Renal cortical epithelial cell (primary cell): ENCODE results near the gene VASP. TPM values are rescaled to one million over a fixed set of nuclear protein-coding genes. Genes with fewer than 3 reads are reported as not detected.
A peak's percentile ranks its signal among the peaks of the same experiment; 100 is the strongest.

ENCODE experiments used
- DNase-seq: peaks from one replicate; pipeline ENCODE4 v3.0.0-alpha.2; 2011; ENCODE audit warnings: low read depth
- total RNA-seq: library from RNA; depleted of rRNA; stranded (reverse); fragments of >200 nt; gene quantifications from 2 replicates; pipeline ENCODE4 v1.2.3, GENCODE V29; 2014

The VASP gene
- total RNA-seq, 1 donor from 2014 or later, result 66.0 TPM

DNA sequence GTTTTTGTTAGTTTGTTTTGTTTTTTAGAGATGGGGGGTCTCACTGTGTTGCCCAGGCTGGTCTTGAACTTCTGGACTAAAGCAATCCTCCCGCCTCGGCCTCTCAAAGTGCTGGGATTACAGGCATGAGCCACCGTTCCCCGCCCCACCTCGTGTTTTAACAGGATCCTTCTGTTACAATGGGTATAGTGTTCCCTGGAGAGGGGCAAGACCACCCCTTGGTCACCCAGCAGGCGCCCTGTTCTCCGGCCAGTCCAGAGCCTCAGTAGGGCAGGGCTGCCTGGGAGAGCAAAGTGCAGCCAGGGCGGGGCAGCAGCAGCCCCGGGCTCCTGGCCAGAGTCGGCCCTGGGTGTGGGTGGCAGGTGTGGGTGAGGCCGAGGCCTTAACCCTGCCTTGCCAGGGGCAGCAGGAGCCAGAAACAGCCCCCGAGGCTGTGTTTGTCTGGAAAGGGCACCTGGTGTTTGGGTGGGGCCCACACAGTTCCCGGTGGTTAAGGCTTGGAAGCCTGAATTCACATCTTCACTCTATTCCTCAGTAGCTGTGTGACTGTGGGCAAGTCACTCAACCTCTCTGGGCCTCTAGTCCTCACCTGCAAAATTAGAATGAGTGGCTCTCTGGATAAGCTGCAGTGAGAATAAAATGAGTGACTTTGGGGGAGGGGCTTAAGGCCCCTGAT is 7.2 kb downstream of the VASP start:
- DNase-seq, result peak; percentile 33

DNA sequence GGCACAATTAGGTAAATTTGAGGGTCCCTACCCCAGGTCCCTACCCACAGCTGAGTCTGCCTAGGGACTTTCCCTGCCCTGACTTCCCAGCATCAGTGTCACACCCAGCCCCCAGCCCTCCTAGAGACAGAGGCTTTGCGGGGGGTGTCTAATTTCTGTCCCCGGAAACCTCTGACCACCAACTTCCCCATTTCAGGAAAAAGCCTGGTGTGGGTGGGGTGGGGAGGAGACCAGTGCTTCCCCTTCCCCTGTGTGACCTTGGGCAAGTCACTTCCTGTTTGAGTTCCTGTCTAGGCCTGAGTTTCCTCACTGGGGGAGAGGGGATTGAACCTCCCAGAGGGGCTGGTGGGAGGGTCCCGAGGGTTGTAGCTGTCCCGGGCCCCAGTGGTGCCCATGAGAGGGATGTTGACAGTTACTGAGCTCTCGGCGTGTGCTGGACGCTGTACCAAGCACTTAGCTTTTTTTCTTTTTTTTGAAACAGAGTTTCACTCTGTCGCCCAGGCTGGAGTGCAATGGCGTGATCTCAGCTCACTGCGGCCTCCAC is 7.9 kb downstream of the VASP start:
- DNase-seq, result no peak

DNA sequence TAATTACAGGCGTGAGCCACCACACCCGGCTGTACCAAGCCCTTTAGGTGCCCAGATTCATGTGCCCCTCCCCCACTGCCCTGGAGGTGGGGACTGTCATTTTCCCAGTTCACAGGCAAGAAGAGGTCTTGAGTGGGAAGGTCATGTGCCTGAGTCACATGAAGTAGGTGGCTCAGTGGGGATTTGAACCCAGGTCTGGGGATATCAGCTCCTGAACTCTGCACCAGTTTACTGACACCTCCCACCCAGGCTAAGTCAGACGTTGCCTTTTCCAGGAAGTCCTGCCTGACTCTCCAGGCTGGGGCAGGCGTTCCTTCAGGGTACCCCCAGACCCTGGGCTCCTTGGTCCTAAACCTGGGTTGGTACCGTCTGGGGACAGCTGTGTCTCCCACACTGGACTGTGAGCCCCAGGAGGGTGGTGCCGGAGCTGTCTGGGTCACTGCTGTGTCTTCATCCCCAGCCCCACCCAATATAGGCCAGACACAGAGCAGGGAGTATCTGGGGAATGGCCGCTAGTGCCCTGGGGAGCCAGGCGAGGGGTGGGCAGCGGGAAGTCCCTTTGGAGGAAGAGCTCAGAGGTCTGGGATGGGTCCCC is 8.6 kb downstream of the VASP start:
- DNase-seq, result no peak

DNA sequence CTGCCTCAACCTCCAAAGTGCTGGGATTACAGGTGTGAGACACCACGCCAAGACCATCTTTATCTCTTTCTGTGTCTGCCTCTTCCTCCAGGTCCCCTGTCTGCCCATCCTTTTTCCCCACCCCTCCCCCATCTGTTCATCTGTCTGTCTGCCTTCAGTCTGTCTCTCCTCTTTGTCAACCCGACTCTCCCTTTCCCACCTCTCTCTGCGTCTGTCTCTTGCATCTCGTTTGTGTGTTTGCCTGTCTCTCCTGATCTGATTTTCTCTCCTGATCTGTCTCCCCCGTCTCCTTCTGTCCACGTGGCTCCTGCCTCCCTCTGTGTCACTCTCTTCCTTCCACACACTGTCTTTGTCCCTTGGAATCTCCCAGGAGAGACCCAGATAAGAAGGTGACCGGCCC is 10.0 kb downstream of the VASP start:
- no peak for DNase-seq

DNA sequence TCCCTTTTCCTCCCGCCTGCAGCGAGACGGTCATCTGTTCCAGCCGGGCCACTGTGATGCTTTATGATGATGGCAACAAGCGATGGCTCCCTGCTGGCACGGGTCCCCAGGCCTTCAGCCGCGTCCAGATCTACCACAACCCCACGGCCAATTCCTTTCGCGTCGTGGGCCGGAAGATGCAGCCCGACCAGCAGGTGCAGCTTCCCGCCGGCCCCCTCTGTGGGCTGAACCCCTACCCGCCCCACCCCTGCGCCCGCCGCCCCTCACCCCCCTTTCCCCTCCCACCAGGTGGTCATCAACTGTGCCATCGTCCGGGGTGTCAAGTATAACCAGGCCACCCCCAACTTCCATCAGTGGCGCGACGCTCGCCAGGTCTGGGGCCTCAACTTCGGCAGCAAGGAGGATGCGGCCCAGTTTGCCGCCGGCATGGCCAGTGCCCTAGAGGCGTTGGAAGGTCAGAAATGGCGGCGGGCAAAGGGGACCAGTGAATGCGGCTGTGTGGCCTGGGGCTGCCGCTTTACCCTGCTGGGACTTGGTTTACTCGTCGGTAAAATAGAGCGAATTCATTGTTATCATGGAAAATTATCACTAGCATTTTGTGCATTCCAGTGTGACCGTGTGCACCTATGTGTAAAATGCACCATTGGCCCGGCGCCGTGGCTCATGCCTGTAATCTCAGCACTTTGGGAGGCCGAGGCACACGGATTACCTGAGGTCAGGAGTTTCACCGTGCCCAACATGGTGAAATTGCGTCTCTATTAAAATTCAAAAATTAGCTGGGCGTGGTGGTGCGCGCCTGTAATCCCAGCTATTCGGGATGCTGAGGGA is 10.6 kb downstream of the VASP start:
- DNase-seq, result no peak

DNA sequence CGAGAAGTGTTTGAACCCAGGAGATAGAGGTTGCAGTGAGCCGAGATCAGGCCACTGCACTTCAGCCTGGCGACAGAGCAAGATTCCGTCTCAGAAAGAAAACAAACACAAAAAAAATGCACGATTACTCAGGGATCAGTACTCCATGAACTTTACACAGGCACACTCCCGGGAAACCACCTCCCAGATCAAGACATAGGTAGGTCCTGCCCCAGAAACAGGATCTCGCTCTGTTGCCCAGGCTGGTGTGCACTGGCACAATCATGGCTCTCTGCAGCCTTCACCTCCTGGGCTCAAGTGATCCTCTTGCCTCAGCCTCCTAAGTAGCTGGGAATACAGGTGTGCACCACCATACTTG is 11.2 kb downstream of the VASP start:
- DNase-seq, result no peak

DNA sequence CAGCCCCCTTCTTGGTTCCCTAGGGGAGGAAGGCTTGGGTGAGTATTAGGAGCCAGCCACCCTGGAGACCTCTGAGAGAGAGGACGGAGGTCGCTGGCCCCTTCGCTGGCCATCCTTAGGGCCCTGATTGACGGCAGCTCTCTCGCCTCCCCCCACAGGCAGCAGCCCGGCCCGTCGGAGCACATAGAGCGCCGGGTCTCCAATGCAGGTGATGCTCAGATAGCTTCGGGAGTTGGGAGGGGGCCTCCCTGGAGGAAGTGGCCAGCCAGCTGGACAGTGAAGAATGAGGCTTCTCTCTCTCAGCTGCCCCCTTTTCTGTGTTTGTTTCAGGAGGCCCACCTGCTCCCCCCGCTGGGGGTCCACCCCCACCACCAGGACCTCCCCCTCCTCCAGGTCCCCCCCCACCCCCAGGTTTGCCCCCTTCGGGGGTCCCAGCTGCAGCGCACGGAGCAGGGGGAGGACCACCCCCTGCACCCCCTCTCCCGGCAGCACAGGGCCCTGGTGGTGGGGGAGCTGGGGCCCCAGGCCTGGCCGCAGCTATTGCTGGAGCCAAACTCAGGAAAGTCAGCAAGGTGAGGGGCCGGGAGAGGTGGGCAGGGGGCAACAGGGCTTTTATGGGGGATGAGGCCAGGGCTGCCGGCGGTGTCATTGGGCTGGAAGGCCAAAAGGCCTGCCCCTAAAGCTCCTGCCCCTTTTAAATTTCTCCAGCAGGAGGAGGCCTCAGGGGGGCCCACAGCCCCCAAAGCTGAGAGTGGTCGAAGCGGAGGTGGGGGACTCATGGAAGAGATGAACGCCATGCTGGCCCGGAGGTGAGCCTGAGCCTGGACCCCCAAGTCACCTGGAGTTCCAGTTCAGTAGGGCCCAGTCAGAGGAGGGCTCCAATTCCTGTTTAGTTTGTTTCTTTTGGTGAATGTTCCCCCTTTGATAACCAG is 15.0 kb downstream of the VASP start:
- no peak for DNase-seq

DNA sequence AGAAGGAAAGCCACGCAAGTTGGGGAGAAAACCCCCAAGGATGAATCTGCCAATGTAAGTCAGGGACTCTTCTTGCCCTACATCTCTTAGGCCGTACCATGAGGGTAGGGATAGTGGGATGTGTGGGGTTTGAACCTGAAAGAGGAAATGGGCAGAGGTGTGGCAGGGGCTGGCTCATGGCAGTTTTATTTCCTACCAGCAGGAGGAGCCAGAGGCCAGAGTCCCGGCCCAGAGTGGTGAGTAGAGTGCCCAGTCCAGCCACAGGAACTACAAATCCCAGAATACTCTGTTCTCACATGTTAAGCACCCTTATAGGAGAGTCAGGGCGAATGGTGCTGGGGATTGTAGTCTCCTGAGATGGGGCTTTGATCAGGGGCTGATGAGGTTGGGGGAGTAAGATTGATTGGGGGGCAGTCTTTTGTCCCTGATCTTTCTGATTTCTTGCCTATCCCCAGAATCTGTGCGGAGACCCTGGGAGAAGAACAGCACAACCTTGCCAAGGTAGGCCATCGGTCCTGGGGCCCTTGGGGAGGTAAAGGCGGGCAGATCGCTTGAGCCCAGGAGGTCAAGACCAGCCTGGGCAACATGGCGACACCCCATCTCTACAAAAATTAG is 16.5 kb downstream of the VASP start:
- peak; percentile 80 for DNase-seq

DNA sequence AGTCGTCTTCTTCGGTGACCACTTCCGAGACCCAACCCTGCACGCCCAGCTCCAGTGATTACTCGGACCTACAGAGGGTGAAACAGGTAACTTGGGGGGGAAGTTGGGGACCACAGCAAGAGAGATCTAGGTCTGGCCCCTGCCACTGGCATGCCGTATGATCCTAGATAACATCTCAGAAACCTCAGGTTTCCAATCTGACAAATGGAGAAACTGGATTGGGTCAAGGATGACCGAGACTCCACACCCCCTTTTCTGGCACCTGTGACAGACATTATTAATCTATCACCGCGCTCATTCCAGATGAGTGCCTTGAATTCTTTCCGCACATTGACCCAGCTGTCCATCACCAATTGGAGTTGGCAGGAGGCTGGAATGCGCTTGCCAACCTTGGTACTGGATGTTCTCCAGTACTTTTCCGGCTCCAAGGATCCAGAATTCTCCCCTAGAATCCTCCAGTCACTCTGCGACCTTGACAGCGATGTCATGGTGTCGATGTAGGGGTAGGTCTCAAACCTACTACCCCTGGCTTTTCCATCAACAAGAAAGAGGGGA is 17.4 kb downstream of the VASP start:
- no peak for DNase-seq

DNA sequence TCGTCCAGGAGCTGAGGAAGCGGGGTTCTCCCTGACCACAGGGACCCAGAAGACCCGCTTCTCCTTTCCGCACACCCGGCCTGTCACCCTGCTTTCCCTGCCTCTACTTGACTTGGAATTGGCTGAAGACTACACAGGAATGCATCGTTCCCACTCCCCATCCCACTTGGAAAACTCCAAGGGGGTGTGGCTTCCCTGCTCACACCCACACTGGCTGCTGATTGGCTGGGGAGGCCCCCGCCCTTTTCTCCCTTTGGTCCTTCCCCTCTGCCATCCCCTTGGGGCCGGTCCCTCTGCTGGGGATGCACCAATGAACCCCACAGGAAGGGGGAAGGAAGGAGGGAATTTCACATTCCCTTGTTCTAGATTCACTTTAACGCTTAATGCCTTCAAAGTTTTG is 18.9 kb downstream of the VASP start:
- peak; percentile 49 for DNase-seq

DNA sequence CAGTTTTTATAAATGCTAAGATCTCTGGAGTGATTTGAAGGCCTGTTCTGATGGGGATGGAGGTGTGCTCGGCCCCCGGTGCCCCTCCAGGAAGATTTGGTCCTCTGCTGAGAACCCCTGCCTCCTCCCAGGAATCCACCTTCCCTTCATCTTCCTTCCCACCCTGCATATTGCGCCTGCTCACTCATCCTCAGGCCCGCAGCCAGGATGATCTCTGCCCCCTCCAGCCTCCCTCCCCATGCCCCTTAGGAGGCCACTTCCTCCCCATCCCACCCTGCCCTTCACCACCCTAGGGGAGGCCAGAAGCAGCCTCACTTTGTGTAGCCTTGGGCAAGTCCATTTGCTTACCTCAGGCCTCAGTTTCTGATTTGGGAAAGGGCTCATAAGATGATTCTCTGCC is 19.7 kb downstream of the VASP start:
- no peak for DNase-seq

DNA sequence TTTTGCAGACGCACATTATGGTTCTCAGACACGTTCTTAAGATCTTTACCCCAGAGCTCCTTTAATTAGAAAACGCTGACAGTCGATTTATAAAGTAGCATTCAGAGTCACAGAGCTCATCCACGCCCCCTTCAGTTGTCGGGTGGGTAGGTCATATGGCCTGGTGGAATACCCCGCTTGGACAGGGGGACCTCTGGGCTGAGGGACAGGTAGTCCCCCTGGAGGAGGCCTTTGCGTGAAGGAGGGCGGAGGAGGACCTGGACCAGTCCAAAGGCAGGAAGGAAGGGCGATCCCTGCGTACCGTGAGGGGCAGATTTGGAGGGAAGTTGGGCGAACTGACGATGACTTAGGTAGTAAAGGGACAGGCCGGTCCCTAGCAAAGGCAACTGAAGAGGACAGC is 20.5 kb downstream of the VASP start:
- no peak for DNase-seq

DNA sequence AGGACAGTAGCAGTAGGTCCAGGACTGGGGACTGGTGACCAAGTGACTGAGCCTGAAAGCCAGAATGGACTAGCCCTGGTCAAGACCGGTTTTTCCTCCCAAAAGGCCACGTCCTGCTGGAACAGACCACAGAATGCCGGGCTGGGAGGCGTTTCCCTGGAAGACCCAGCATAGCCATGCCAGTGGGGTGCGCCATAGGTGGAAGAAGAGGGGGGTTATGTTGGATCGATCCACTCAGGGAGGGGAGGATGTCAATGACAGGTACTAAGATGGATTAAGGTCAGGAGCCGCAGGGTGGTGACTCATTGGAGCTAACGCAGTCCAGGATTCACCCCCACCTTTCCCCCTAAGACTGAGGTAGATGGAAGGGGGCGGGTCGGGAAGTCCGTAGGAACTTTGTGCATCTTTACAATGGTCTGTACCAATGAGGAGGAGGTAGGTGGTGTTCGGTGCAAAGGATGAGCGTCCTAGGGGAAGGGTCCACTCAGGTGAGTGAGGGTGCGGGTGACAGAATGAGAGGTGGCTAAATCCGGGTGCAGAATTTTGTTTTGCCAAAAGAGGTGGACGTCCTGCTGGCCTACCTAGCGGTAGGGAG is 21.0 kb downstream of the VASP start:
- peak; percentile 43 for DNase-seq

DNA sequence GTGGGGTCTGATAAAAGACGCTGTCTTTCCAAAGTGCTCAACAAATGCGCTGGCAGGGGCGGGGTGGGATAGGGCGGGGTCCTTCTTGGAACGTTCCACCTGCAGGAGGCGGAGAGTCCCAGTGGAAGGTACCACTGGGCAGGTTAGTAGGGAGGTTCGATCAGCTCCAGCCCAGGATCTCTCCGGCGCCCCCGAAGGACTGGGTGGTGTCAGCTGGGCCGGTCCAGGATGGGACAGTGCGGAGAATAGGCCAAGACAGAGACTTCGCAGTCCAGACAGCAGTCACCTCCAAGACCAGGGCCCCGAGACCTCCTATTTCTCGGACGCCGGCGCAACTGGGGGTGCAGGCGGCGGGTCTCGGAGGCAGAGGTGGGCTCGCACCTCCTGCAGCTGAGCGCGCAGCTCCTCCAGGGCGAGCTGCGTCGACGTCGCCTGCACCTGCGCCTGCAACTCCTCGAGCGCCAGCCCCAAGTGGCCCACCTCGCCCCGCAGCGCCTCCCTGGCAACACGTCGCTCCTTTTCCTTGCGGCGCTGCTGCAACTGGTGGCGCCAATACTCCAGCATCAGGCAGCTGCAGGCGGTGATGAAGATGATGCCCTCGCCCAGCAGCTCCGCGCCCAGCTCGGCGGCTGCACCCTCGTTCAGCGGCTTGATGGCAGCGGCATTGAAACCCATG is 21.6 kb downstream of the VASP start:
- peak; percentile 21 for DNase-seq

DNA sequence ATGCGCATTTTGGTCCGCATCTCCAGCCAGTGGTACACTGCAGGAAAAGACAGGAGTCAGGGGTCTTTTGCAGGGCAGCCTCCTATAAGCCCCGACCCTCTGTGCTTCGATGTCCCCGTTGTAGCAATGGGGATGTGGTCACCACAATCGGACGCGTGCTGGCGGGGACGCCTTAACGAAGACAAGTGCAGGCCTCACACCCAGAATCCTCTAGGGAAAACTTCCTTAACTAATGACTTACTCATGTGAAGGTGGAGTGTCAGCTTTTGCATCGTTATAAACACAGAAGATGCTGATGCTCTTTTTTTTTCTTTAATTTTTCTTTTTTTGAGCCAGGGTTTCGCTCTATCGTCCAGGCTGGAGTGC is 22.1 kb downstream of the VASP start:
- no peak for DNase-seq

DNA sequence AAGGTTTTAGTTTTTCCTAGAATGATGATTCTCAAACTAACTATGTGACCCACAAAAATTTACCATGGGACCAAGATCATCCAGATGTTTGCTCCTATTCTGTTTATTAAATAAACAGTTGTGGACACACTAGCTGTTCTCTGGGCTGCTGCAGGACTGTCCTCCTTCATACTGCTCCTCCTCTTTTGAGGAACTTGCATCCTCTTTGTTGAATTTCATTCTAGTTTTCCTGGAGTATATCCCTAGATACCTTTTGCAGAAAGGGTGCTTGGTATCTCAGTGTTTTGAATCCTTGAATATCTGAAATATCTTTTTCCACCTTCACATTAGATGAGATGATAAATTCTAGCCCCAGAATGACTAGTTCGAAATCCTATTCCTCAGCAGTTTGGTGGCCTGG is 24.1 kb downstream of the VASP start:
- no peak for DNase-seq

DNA sequence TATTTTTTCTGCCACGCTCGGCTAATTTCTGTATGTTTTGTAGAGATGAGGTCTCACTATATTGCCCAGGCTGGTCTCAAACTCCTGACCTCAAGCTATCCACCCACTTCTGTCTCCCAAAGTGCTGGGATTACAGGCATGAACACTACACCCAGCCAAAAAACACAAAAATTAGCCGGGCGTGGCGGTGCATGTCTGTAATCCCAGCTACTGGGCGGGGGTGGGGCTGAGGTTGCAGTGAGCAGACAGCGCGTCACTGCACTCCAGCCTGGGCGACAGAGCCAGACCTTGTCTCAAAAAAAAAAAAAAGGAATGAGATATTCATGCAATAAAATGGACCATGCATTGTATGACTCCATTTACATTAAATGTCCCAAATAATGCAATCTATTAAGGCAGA is 32.2 kb downstream of the VASP start:
- no peak for DNase-seq

DNA sequence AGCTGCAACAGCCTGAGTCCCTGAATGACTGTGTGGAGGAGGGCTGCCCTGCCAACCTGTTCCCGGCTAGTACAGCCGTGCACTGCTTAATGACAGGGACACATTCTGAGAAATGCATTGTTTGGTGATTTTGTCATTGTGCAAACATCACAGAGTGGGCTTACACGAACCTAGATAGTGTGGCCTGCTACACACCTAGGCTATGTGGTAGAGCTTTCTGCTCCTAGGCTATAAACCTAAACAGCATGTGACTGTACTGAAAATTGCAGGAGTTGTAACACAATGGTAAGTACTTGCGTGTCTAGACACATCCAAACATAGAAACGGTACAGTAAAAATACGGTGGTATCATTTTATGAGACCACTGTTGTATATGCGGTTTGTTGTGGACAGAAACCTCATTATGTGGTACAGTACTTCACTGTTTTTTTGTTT is 35.0 kb downstream of the VASP start:
- DNase-seq, result no peak

DNA sequence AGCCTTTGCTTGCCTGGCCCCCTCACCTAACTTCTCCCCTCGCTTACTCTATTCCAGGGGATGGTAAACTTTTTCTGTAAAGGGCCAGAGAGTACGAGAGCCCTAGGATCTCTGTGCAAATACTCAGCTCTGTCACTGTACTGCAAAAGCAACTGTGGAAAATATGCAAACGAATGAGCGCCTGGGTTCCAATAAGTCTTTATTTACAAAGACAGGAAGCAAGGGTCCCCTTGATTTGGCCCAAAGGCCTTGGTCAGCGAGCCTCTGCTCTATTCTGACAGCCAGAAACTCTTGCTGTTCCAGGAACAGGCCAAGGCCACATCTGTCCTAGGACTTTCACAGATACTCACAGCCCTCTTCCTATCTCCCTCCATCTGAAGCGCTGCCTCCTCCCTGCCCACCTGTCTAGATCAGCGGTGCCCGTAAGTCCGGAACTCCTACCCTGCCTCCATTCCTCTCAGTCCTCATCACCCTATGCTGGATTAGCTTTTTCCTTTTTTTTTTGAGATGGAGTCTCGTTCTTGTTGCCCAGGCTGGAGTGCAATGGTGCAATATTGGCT is 40.0 kb downstream of the VASP start:
- no peak for DNase-seq
